ENCODE measurements around the gene PRPF6.
A peak's percentile ranks its signal among the peaks of the same experiment; 100 is the strongest.

Gene PRPF6

DNA sequence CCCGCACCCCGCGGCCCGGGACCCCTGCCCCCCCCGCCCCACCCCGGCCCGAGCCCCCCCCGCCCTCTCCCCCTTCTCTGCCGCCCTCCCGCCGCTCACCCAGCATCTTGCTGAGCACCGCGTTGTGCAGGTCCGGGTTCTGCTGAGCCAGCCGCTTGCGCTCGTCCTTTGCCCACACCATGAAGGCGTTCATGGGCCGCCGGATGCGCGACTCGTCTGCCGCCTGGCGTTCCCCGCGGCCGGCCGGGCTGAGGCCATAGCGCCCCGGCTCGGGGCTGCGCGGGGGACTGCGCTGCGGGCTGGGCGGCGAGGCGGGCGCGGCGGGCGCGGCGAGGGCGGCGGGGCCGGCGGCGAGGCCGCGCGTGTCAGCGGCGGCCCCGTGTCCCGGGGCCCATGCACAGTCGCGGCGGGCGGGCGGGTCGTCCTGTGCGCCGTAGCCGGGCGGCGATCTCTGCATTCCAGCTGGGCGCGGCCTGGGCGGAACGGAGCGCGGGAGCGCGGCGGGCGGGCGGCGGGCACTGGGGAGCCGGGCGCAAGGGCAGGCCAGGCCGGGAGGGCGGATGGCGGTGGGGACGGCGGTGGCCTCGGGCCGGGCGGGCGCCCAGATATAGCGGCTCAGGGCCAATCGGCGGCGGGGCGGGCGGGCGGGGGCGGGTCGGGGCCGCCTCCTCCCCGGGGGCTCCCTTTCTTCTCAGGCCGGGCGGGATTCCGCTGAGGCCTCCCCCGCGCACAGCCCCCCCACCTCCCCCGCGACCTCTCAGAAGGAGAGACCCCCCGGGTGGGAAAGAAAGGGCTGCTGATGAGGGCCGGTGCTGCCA is 68.3 kb downstream of the PRPF6 start, which contains the start of gene SOX18:
TSS of gene SOX18 (minus strand) at position 580 of the 818 bp plus-strand sequence. CDS start at position 457, 123 bp downstream.
- peaks cover 33% of the 10 kb centered on the region for H3K4me1 Mint-ChIP-seq
- no peak within 1 kb of the TSS for H3K27ac Mint-ChIP-seq
- DNase-seq (peak in 1 of 2 donors; percentile 64), ATAC-seq (peak; percentile 71)
- H3K27me3 Mint-ChIP-seq, result peaks cover 79% of the 10 kb centered on the region
- no peaks in the 10 kb centered on the region for H3K9me3 Mint-ChIP-seq
- peak within 1 kb of the TSS; percentile 80 to 81 for H3K4me3 Mint-ChIP-seq

DNA sequence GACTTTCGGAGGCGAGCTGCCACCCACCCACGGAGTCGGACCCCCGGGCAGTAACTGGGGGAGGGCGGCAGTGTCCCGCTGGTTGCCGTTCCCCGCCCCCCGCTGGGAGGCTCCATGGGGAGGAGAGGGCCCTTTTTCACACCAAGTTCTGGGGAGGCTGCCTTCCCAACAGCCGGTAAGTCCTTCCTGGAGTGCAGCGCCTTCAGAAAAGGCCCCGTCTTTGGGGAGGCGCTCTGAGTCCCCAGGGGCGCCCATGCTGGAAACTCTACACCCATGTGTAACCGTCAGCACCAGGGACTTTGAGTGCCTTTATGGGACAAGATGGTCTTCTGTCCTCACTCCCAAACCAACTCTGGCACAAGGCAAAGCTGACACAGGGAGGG is 68.9 kb downstream of the PRPF6 start:
- no peak for ATAC-seq
- peak overlapping the region; percentile 56 to 64 for H3K4me3 Mint-ChIP-seq
- no peak for DNase-seq
- no peaks in the 10 kb centered on the region for H3K9me3 Mint-ChIP-seq
- peaks cover 38% of the 10 kb centered on the region for H3K4me1 Mint-ChIP-seq
- H3K27ac Mint-ChIP-seq, result no peak overlapping the region
- H3K27me3 Mint-ChIP-seq, result peaks cover 85% of the 10 kb centered on the region

DNA sequence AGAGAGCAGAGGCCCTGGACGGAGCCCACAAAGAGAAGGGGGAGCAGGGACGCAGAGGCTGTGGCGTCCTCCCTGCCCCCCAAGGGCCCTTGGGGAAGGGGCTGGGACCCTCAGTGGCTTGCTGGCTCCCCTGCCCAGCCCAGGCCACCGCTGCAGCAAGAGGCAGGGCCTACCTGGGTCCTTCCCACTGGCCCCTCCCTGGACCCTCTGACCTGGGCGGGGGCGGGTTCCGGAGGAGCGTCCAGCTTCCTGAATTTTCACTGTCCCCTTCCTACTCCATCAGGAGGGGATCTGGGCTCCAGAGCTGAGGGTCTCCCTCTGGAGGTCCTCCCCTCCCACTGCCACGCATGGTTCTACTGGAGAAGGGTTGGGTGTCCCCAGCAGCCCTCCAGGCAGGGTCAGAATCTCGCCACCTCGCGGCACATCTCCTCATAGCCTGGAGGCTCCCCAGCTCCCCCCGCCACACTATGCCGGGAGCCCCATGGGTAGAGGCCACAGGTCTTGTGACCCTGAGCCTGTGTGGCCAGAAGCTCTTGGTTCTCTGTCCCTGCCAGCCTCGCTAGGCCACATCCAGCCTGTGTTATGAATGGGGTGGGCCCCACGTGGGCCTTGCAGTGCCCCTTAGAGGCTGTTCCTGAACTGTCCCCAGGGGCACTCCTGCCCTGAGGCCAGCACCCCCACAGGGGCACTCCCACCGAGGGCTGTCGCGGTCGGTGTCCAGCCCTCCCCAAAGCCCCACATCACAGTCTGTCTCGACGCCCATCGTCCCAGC is 69.5 kb downstream of the PRPF6 start:
- peak overlapping the region; percentile 44 to 57 for H3K4me3 Mint-ChIP-seq
- DNase-seq (no peak), ATAC-seq (peak; percentile 4)
- H3K27me3 Mint-ChIP-seq, result peaks cover 91% of the 10 kb centered on the region
- no peak overlapping the region for H3K27ac Mint-ChIP-seq
- no peaks in the 10 kb centered on the region for H3K9me3 Mint-ChIP-seq
- H3K4me1 Mint-ChIP-seq, result peaks cover 39% of the 10 kb centered on the region

DNA sequence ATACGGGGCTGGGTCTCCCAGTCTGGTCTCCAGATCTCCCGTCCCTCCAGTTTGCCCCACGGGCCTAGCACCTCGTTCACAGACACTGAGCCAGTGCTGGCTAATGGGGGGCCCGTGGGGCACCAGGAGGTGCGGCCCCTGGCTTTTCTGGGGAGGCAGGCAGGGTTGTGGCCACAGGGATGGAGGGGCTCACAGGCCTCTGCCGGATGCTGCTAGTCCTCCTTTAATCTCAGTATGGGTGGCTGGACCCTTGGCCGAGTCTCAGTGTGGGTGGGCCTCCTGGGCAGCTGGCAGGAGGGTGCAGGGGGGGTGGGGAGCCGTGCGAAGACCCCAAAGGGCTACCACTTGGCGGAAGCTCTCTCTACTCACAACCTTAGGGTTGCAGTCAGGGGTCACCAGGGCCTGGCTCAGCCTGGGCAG is 70.1 kb downstream of the PRPF6 start:
- Mint-ChIP-seq H3K9me3 (no peaks in the 10 kb centered on the region), H3K27ac (no peak overlapping the region), H3K4me3 (no peak overlapping the region), H3K27me3 (peaks cover 88% of the 10 kb centered on the region), H3K4me1 (peaks cover 38% of the 10 kb centered on the region)
- DNase-seq (no peak), ATAC-seq (no peak)

DNA sequence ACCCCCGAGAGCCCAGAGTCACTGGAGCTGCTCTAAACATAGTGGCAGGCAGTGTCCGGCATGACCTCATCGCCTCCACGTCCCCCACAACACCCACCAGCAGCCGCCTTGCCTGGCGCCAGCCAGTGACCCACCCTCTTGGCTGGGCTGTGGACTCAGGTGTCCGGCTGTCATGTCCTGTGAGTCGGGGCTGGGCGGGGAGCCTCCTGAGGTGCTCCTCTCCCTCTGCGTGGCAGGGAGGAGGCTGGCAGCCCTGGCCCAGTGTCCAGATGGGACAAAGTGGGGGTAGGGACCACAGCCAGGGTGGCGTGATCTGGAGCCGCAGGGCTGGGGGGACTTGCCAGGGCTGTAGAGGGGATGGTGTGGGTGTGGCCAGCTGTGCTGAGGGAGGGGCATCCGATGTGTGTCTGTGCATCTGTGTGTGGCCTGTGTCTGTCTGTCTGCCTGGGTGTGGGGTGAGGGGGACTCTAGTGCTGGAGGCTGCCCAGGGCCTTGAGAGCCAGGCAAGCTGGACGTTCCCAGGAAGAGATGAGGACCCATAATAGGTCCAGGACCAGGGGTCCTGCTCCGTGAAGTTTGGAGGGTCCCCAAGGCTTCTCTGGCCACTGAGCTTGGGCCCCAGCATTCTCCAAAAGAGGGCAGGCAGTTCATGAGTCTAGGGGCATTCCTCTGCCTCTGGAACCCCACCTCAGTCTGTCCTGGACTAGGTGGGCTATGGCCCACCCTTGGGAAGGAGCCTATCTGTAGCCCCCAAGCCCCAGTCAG is 70.8 kb downstream of the PRPF6 start:
- H3K4me3 Mint-ChIP-seq, result no peak overlapping the region
- peaks cover 81% of the 10 kb centered on the region for H3K27me3 Mint-ChIP-seq
- H3K27ac Mint-ChIP-seq, result no peak overlapping the region
- ATAC-seq (no peak), DNase-seq (no peak)
- H3K4me1 Mint-ChIP-seq, result peaks cover 38% of the 10 kb centered on the region
- H3K9me3 Mint-ChIP-seq, result no peaks in the 10 kb centered on the region

DNA sequence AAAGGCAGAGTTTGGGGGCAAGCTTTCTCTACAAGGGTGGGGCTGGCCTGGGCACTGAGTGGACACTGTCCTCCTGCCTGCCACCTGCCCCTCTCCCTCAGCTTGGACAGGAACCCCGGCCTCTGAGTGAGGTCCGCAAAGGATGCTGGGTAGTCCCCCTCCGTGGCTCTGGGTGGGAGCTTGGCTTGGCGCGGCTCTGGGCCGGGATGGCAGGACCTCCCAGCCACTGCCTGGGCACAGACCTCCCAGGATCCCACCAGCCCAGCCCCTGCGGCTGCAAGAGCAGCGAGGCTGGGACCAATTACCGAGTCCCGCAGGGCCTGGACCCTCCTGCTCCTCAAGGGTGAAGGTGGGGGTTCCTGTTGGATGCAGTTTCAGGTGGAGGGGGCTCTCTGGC is 71.4 kb downstream of the PRPF6 start:
- H3K9me3 Mint-ChIP-seq, result no peaks in the 10 kb centered on the region
- H3K4me1 Mint-ChIP-seq, result peaks cover 40% of the 10 kb centered on the region
- no peak overlapping the region for H3K27ac Mint-ChIP-seq
- no peak for DNase-seq
- H3K27me3 Mint-ChIP-seq, result peaks cover 76% of the 10 kb centered on the region
- H3K4me3 Mint-ChIP-seq, result no peak overlapping the region
- ATAC-seq, result no peak

DNA sequence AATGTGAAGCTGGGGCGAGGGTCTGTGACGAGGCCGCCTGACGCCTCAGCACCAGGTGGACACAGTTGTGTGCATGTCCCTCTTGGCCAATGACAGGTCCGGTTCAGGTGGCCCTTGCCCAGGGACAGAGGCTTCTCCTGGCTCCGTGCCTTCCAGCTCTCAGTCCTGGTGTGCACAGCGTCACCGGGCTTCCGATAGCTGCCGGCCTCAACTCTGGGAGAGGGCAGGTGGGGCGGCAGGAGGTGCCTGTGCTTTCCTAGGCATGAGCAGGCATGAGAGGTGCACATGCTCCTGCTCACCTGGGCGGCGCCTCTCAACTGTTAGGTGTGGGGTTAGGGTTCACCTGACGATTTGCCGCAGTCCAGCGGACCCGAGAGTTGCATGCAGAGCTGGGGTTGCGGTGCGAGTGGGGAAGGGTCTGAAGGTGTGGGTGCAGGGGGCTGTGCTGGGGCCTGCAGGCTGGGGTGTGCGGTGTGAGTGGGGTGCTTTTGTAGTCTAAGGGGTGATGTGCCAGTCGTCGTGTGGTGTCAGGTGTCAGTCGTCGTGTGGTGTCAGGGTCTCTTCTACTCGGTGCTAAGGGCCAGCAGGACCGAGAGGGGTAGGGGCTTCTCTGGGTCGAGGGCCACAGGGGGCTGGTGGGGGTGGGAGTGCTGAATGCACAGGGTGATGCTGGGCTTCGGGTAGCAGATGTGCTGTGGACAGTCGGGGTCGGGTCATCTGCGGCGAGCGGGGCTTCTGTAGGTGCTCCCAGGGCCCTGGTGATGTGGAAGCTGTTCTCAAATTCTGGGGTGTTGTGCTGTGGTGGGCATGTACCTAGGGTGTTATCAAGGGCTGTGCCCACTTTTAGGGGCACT is 72.3 kb downstream of the PRPF6 start:
- DNase-seq (no peak), ATAC-seq (no peak)
- no peak overlapping the region for H3K27ac Mint-ChIP-seq
- no peak overlapping the region for H3K4me3 Mint-ChIP-seq
- peaks cover 68% of the 10 kb centered on the region for H3K27me3 Mint-ChIP-seq
- H3K9me3 Mint-ChIP-seq, result no peaks in the 10 kb centered on the region
- peaks cover 49% of the 10 kb centered on the region for H3K4me1 Mint-ChIP-seq

DNA sequence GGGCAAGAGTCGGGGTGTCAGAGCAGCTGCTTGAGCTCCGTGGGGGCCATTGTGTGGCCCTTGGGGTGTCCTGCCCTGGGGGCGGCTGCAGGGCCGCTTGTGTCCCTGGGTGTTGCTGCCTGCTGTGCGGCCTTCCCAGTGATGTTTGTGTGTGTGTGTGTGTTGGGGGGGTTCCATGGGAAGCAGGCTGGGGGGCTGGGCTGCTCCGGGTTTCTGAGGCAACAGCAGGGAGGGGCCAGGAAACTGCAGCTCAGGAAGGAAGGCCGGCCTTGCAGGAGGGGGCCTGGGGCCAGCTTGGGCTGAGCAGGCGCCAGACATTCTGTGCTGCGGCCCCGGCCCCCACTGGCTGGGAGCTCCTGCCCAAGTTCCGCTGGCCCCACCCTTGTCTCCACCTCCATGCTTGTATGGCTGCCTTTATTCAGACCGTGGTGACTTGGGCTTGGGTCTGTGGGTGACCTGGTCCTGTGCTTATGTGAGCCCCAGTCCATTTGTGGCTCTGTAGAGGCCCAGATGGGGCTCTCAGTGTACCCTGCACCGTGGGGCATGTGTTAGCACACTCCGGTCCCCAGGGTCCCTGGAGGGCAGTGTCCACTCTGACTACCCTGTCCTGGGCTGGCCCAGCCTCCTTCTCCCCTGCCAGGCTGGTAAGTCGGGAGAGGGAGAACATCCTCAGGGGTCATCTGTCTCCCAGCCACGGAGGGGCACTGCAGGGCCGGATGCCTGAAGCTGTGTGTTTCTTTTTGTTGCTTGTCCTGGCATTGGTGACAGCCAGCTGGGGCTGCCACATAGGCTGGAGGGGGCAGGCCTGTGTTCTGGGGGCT is 73.1 kb downstream of the PRPF6 start:
- Mint-ChIP-seq H3K27ac (peak overlapping the region in 1 of 2 donors; percentile 33), H3K9me3 (no peaks in the 10 kb centered on the region), H3K4me1 (peaks cover 57% of the 10 kb centered on the region), H3K27me3 (peaks cover 64% of the 10 kb centered on the region), H3K4me3 (no peak overlapping the region)
- DNase-seq (no peak), ATAC-seq (no peak)

DNA sequence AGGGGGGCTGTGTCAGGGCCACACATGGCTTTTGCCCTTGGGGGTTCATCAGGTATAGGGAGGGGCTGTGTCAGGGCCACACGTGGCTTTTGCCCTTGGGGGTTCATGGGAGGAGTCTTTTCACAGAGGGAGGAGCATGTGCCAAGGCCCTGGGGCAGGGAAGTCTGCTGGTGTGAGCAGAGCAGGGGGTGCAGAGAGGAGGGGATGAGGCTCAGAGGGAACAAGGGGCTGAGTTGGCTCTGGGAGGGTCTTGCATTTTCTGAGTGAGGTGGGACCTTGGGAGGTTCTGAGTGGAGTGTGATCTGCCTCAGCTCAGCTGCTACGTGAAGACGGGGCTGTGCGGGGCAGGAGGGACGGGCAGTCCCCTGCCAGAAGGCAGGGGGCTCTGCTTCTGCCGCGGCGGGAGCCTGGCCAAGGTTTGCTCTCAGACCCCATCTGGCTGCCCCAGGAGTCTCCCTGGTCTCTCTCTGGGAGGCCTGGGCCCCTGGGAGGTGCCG is 74.5 kb downstream of the PRPF6 start:
- peaks cover 51% of the 10 kb centered on the region for H3K27me3 Mint-ChIP-seq
- no peaks in the 10 kb centered on the region for H3K9me3 Mint-ChIP-seq
- peak overlapping the region in 1 of 2 donors; percentile 74 for H3K27ac Mint-ChIP-seq
- no peak overlapping the region for H3K4me3 Mint-ChIP-seq
- peaks cover 63% of the 10 kb centered on the region for H3K4me1 Mint-ChIP-seq
- ATAC-seq (no peak), DNase-seq (no peak)

DNA sequence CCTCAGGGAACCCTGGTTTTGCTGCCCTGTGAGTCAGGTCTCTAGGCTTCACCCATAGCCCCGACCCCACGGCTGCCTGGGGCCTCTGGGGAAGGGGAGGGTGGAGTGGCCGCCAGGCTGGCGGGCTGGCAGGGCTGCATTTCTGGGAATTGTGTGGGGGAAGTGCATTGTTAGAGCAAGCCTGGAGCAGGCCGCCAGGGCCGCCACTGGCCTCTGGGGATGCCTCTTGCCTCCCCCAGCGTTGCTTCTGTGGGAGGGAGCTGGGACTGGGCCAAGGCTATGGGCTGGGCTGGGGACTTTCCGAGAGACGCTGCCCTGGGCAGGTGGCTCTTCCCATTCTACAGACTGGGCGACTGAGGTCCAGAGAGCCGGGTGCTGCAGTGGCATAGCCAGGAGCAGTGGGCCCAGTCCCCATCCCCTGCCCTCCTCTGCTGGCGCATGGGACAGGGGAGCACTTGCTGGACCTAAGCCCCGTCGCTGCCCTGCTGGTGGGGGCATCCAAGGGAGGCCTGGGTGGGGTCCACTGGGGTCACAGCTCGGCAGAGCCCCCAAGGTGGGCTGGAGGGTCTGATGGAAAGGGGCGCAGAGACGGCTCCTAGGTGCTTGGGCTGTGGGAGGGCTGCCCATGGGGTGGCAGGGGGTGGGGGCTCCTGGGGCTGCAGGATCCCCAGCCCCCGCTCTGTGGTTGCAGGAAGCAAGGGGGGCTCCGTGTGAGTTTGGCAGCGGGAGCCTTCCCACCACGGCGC is 75.1 kb downstream of the PRPF6 start:
- H3K27ac Mint-ChIP-seq, result no peak overlapping the region
- H3K27me3 Mint-ChIP-seq, result peaks cover 45% of the 10 kb centered on the region
- ATAC-seq, result no peak
- peaks cover 63% of the 10 kb centered on the region for H3K4me1 Mint-ChIP-seq
- H3K4me3 Mint-ChIP-seq, result peak overlapping the region in 1 of 2 donors; percentile 21
- no peaks in the 10 kb centered on the region for H3K9me3 Mint-ChIP-seq
- DNase-seq, result no peak

DNA sequence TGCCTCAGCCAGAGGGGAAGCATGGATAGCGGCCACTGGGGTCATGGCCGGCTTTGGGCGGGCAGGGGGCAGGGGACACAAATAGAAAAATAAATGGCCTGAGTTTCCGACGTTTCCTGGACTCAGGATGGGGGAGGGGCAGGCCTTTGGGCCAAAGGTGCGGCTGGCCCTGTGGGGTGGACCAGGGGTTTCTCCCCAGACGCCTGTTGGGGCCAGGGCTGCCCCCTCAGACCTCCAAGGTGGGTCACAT is 75.6 kb downstream of the PRPF6 start:
- ATAC-seq (no peak), DNase-seq (no peak)
- H3K4me3 Mint-ChIP-seq, result no peak overlapping the region
- peaks cover 63% of the 10 kb centered on the region for H3K4me1 Mint-ChIP-seq
- peak overlapping the region in 1 of 2 donors; percentile 27 for H3K27ac Mint-ChIP-seq
- H3K27me3 Mint-ChIP-seq, result peaks cover 40% of the 10 kb centered on the region
- no peaks in the 10 kb centered on the region for H3K9me3 Mint-ChIP-seq

DNA sequence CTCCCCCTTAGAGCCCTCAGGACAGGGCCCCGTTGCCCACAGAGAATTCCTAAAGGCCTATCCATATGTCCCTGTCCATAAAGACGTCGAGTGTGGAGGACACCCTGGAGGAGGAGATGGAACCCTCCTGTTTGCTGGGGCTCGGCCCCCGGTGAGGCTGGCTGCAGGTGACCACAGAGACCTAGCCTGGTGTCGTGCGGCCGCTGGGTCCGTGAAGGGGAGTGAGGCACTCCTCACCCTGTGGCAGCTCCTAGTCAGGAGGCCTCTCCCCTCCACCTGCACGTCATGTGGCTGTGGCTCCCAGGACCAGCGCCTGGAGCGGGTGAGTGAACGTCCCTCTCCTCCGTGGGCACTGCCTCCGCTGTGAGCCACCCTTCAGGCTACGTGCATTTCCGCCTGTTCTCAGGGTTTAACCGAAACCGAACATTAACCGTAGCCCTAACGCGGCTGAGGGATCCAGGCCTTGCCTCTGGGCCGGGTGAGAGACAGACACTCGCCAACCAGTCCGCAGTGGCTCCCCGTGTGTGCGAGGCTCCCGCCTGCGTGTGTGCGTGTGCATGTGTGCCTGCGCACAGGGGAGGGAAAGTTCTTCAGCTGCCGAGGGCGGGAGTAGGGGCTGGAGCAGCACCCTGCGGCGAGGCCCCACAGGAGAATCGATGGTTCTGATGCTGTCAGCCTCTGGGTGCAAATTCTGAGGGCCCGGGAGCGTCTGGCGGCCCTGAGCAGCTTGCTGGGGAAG is 76.1 kb downstream of the PRPF6 start:
- no peaks in the 10 kb centered on the region for H3K9me3 Mint-ChIP-seq
- peaks cover 35% of the 10 kb centered on the region for H3K27me3 Mint-ChIP-seq
- H3K27ac Mint-ChIP-seq, result peak overlapping the region in 1 of 2 donors; percentile 80
- peaks cover 65% of the 10 kb centered on the region for H3K4me1 Mint-ChIP-seq
- ATAC-seq (peak; percentile 61), DNase-seq (peak in 1 of 2 donors; percentile 45)
- peak overlapping the region; percentile 71 to 89 for H3K4me3 Mint-ChIP-seq
